NK-92 (cell line): Measurements from ENCODE around the gene HOGA1.

Source experiments
- DNase-seq: peaks from one replicate; lab custom pipeline; 2025; ENCODE audit not compliant: unreplicated experiment; lab: John Stamatoyannopoulos, UW

HOGA1 gene

DNA sequence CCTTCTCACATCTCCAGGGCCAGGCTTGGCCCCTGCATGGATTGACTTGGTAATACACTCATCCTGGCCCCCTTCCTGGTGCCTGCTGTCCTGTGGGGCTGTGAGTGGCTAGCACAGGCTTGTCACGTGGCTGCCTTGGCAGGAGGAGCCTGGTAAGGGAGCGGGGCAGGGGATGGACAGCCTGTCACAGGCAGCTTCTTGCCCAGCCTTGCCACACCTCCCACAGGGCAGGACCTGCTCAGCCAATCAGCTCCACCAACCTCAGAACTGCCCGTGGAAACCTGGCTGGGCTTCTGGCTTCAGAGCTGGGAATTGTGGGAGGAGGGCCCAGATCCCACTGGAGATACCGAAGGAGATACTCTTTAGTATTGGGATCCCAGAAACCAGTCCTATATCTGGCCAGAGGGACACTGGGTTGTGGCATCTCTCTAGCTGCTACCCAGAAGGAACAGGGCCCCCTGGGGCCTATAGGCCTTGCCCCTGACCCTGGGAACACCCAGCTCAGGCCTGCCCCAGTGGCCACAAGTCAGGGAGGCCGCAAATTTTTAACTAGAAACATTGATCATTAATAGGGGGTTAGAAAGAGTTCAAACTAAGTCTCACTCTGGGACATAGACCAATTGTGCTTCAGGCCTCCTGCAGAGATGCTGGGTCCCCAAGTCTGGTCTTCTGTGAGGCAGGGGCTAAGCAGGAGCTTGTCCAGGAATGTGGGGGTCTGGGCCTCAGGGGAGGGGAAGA lies at the start of gene HOGA1:
TSS of gene HOGA1 (plus strand) at position 330 of the 738 bp plus-strand sequence. CDS start at position 645, 315 bp downstream.
- DNase-seq = no peak

GRCh38 chr10:97534746-97535367 lies 49.3 kb upstream of the HOGA1 start:
- DNase-seq = no peak

DNA sequence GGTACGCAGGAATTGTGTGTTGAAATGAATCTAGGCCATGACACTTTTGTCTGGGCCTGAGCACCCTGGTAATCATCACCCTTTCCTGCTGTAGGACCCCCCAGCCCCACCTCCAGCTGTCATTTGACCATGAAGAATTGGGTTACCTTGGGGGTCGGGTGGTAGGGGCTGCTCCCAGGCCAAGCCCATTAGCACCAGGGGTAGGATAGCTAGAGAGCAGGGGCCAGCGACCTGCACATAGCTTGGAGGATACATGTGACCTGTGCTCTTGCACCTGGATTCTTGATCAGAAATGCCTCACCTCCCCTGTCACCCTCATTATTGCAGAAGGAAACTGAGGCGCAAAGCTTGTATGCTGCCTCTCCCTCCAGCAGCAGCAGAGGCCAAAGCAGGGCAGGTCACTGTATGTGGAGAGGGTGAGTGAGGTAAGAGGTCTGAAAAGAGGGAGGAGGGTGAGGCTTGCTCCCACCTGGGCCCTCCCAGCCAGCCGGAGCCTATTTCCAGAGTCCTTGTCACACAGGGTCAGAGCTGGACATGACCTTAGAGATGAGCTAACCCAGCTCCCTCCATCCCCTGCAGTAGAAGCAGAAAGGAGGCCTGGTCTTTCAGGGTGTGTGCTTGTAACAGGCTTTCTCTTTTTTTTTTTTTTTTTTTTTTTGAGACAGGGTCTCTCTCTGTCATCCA lies 46.9 kb upstream of the HOGA1 start:
- DNase-seq = no peak

DNA sequence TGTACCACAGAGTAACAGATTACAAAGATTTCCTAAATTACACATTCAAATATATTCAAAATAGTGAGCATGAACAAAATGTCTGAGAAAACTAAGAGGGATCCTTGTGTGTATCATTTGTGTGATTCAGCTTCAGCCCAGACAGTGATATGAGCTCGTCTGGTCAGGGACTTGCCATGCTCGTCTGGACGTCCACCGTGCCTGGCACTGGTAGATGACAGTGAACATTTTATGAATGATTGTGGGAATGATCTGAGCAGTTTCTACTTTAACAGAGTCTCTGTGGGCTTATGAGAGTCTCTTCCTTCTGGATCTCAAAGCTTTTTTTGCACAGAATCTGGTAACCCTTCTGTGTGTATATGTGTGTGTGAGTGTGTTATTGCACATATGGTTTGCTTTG lies 45.8 kb upstream of the HOGA1 start:
- no peak for DNase-seq

DNA sequence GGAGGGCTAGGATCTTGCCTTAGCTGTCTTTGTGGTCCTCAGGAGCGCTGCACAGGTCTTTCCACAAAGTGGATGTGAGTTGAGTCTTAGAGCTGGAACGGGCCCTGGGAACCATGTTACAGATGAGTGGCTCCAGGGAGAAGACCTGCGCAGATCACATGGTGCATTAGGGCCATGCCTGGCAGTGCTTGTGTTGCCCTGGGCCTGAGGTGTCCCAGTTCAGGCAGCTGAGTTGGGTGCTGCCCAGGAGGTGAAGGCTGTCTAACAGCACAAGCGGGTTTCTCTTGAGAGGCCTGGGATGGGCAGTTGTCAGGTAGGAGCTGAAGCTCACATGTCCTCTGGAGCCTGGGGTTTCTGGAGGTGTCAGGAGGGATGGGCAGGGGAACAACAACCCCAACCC lies 45.4 kb upstream of the HOGA1 start:
- no peak for DNase-seq

GRCh38 chr10:97539523-97540200 lies 44.5 kb upstream of the HOGA1 start:
- no peak for DNase-seq

DNA sequence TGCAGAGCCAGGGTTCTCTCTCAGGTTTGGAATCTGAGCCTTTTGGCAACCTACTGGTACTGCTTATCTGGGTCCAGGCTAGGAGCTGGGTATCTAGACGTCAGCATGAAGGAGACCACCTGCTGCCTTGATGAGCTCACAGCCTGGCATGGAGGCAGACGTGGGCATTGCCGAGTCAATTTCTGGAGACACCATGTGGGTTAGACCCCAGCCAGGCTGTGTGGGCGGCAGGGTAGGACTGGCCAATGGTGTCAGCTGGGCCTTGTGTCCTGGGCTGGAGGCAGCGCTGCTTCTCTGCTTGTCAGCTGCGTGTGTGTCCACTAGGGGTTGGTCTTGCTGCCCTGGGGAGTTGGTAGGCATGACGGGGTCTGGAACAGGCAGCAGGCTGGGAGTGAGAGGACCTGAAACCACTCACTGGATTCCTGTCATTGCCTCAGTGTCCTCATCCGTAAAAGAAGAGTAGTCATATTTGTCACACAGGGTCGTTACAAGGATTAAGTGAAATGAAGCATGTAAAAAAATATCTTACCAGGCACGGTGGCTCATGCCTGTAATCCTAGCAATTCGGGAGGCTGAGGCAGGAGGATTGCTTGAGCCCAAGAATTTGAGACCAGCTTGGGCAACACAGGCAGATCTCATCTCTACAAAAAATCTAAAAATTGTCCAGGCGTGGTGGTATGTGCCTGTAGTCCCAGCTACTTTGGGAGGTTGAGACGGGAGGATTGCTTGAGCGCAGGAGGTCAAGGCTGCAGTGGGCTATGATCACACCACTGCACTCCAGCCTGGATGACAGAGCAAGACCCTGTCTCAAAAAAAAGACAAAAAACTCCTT lies 43.3 kb upstream of the HOGA1 start:
- no peak for DNase-seq

DNA sequence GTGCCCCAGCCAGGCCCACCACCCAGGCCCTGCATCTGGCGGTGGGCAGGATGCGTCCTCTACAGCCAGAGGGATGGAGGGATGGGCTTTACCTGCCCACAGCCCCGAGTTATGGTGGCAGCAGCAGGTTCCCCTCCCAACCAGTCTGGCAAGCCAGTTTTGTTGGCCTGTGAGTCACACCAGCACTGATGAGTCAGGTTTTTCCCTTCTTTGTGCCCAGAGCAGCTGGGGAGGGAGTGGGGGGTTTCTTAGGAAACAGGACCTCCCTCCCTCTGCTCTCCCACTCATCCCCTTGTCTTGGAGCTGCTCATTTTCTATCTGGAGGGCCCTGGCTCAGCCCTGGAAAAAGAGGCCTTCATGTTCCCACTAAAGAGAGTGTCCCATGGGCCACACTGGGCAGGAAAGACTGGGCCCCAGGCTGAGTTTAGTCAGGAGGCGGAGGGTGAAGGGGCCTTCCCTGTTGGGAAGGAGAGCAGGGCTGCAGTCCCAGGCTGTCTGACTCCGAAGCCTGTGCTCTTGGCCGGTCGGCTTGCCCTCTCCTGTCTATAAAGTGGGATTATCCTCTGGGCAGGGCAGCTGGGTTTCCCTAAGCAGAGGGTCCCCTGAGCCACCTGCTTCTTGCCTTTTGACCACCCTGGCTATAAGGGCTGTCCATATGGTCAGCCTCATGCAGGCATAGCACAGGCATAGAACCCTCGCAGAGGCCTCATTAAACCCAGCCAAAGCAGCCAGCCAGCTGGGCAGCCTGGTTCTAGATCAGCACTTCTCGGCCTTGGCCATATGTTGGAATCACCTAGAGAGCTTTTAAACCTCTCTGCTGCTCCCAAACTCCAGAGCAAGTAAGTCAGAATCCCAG lies 41.8 kb upstream of the HOGA1 start:
- DNase-seq = no peak

DNA sequence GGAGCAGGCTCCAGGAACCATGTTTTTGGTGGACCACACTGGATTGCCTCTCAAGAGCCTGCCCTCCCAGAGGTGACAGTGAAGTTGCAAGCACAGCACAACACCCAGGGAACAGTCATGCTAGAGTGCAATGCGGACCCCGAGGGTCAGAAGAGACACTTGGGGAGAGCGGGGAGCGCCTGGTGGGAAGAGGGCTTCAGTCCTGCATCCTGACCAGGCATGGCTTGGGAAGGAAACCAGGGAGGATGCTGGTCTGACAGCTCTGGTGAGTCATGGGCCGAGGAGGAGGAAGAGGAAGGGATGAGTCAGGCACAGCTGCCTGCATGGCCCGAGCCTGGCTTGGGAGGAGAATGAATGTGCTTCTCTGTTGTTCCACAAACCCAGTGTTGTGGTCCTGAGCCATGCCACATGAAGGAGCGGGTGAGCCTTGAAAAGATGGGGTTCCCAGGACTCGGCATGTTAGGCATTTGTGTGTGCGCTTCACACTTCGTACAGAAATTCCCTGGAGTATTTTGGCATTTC lies 41.1 kb upstream of the HOGA1 start:
- no peak for DNase-seq

DNA sequence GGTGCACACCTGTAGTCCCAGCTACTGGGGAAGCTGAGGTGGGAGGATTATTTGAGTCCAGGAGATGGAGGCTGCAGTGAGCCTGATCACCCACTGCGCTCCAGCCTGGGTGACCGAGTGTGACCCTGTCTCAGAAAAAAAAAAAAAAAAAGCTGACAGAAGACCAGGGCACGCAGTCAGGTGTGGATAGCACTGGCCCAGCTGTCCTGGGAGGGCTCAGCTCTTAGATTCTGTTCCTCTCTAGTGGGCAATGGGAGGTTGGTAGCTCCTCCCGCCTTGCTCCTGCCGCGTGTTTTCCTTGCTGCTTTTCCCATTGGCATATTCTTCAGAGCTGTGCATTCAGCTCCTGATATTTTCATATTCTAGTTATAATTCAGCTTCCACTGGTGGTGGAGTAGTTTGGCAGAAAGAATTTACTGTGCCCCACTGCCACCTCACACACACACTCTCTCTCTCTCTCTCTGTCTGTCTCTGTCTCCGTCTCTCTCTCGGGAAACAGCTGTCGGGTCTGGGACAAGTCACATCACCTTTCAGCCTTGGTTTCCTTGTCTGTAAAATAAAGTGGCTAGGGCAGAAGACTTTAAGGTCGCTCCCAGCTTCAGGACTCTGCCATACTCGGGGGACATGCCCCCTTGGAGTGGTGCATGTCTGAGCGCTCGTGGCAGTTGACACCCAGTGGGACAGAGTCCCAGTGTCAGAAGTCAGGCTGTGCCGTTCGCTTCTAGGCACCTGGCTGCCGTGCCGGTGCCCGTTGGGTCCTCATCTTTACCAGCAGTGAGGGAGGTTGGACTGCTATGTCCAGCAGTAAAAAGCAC lies 37.5 kb upstream of the HOGA1 start:
- no peak for DNase-seq

DNA sequence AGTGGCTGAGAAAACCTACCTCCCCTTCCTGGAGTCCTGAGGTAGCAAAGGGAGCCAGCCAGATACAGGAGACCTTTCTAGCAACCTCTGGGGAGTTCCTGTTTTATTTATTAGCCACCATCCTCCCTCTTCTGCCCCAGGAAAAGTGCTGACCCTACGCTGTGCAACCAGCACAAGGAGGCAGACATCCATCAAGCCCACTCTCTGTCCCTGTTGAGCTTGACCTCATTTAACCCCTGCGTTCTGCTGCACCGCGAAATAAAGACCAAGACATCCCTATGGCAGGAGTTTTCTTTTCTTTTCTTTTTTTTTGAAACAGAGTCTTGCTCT lies 37.0 kb upstream of the HOGA1 start:
- DNase-seq = no peak

GRCh38 chr10:97547962-97548361 lies 36.2 kb upstream of the HOGA1 start:
- DNase-seq = no peak

GRCh38 chr10:97548828-97549455 lies 35.2 kb upstream of the HOGA1 start:
- no peak for DNase-seq

DNA sequence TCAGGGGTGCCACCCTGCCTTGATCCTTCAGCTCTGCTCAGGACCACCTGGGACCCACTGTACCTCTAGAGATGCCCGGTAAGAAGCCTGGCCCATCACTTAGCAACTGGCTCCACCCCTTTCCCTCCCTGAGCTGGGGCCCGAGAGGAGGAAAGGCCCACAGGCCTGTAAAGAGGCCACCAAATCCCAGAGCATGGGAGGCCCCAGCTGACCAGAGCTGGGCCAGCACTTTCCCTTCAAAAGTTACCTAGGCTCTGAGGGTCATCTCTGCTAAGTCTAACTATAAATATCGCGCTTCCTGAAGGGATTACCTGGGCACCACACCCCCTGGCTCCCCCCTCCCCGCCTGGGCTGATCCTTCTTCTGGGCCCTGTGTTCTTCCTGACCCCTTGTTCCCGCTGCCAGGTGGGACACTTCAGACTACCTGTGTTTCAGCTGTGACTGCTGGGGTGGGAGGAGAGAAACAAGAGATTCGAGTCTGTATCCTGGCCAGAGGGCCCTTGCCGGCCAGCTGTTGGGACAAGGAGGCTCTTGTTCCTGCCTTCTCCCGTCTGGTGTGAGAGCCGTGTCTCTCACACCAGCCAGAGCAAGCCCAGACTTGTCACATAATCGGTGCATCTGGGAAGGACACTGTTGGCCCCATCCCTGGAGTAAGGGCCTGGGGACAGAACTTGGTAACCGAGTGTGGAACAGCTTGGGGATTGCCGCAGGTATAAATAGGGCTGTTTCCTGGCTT lies 34.4 kb upstream of the HOGA1 start:
- no peak for DNase-seq

- no peak for DNase-seq
Measured at GRCh38 chr10:97550336-97551149, 33.6 kb upstream of the HOGA1 start.

- no peak for DNase-seq
Measured at GRCh38 chr10:97551271-97551670, 32.9 kb upstream of the HOGA1 start.

- DNase-seq = no peak
Measured at GRCh38 chr10:97553575-97554031, 30.6 kb upstream of the HOGA1 start.
